Activated CD8-positive, alpha-beta memory T cell treated with anti-CD3 and anti-CD28 coated beads, Interleukin-2, amount 50 U/mL, for 1 hour (primary cell): Measurements from ENCODE around the gene NARF.
"Not testable (repeated sequence)": the region's sequence is repeated elsewhere in the genome, so short reads cannot be mapped to it uniquely, and the experiment has no call there.

Experiments
- DNase-seq: peaks from one replicate; pipeline ENCODE4 v3.0.0-alpha.2; 2020; ENCODE audit errors: extremely low read depth

Gene NARF

DNA sequence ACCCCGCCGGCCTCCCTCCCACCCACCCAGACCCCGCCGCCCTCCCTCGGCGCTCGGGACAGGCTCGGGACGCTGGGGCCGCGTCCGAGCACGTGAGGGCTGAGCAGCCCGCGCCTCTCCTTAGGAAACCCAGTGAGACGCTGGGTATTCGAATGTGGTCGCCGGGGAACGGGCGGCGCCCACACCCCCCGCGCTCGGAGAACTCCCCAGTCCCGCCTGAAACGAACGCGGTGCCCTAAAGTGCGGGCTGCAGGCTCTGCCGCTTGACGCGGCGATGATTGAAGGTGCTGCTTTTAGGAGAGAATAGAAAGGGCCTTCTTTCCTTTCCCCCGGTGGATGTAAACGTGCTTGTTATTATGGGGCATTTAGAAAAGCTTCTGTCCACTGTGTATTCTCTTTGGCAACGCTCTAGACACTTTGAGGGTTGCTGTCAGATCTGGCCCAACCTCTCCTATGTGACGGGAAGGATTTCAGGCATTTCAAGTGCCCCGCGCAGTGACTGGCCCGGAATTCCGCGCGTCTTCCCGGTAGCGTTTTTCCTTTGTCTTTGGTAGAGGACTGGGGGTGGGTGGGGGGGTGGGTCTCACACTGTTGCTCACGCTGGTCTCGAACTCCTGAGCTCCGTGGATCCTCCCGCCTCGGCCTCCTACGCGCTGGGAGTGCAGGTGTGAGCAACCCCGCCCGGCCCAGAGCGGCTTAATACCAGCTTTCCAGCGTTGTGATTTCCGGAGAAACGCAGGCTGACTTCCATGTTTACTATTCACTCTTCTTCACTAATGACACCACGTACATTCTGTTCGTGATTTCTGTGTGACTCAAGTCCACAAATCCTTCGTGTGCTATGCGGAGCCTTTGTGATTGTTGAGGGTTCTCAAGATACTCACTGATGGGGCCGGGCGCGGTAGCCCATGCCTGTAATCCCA, 39.2 kb downstream of the NARF start:
- no peak for DNase-seq

DNA sequence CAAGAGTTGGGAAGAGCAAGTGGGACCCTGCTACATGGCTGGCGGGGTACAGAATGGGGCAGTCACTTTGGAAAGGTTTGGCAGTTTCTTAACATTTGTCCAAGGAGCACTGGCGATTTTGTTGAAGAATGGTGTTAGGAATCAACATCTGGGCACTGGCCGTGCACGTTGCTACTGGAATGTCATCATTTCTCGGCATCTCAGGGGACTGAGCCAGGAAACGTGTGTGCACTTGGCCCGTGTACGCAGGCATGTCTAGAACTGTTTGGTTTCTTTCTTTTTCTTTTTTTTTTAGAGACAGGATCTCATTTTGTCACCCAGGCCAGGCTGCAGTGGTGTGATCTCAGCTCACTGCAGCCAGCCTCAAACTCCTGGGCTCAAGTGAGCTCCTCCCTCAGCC, 43.7 kb downstream of the NARF start:
- DNase-seq, result no peak

DNA sequence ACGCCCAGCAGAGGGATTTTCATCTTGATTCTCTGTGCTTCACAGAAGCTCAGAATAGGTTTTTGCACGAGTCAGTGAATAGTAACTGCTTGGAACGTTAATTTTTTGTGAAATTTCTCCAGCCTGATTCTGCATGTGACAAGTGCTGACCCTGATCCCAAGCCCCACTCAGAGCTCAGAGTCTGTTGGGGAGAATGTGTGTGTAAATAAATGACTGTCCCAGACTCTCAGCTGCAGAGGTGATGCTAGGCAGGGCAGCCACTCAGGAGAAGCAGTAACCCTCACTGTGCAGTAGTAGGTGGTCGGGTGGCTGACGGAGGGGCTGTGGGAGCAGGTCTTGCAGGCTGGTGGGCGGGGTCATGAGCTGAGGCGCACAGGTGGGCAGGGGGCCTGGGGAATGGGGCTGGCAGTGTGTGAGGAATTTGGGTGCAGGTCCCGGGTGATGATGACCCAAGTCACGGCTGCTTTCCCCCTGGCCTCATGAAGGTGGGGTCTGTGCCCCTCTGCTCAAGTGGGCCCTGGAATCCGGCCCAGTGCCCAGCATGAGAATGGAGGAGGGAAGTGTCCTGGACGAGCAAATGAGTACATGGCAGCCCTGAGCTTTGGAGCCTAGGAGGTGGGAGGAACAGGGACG, 44.7 kb downstream of the NARF start:
- no peak for DNase-seq

DNA sequence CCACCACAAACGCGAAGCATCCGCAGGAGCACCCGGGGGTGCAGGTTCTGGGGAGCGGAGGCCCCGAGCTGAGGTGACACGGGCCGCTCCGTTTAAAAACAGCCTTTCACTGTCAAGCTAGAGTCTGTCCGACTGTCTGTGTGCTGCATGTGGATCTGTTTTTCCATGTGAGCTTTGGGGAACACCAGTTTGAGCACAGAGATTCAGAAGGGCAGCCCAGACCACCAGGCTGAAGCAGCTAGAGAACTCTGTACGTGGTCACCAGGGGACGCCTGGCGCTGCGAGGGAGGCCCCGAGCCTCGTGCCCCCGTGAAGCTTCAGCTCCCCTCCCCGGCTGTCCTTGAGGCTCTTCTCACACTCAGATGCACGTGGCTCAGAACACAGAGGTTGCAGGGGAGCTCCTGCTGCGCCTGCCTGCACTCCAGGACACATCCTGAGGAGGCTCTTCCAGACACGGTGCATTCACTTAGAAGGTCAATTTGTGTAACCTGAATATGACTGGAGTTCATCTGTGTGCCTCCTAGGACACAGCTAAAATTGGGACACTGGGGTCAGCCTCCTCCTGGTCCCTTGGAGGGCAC, 45.3 kb downstream of the NARF start:
- DNase-seq, result no peak

DNA sequence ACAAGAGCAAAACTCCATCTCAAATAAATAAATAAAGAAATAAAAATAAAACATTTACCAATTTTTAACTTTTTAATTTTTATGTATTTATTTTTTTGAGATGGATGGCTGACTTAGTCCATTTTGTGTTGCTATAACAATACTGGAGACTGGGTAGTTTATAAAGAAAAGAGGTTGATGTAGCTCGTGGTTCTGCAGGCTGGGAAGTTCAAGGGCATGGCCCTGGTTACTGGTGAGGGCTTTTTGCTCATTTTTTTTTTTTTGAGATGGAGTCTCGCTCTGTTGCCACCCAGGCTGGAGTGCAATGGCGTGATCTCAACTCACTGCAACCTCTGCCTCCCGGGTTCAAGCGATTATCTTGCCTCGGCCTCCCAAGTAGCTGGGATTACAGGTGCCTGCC, 46.8 kb downstream of the NARF start:
- no peak for DNase-seq

DNA sequence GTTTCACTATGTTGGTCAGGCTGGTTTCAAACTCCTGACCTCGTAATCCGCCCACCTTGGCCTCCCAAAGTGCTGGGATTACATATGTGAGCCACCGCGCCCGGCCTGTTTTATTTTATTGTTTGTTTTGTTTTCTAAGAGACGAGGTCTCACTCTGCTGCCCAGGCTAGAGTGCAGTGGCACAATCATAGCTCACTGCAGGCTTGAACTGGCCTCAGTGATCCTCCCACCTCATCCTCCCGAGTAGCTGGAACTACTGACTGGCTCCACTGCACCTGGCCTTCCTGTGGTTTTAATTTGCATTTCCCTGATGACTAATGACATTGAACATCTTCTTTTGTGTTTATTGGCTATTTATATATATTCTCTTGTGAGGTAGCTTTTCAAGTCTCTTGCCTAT, 47.9 kb downstream of the NARF start:
- not testable (repeated sequence) for DNase-seq

DNA sequence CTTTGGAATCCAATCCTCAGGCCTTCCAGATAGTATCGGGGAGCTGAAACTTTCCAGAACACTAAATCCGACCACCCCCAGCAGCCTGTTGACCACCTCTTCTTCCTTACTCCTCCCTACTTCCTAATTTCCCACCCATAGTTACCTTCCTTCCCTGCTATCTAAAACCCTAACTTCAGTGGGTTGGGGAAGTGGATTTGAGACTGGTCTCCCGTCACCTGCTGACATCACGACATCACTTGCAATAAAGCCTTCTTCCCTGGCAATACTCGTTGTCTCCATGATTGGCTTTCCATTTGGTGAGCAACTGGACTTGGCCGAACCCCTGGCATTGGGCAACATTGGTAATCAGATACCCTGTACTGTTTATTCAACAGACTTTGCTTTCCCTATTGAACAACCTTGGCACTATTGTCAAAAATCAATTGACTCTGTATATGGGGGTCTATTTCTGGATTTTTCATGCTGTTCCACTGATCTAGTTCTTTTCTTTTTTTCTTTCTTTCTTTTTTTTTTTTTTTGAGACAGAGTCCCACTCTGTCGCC, 49.2 kb downstream of the NARF start:
- no peak for DNase-seq

DNA sequence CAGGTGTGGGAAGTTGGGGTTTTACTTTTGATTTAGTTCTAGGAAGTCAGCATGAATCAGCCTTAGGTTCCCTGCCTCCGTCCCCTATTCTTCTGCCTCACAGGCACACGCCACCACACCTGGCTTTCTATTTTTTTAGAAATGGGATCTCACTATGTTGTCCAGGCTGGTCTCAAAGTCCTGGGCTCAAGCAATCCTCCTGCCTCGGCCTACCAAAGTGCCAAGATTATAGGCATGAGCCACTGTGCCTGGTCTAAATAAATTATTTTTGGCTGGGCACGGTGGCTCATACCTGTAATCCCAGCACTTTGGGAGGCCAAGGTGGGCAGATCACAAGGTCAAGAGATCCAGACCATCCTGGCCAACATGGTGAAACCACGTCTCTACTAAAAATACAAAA, 53.1 kb downstream of the NARF start:
- DNase-seq, result not testable (repeated sequence)

DNA sequence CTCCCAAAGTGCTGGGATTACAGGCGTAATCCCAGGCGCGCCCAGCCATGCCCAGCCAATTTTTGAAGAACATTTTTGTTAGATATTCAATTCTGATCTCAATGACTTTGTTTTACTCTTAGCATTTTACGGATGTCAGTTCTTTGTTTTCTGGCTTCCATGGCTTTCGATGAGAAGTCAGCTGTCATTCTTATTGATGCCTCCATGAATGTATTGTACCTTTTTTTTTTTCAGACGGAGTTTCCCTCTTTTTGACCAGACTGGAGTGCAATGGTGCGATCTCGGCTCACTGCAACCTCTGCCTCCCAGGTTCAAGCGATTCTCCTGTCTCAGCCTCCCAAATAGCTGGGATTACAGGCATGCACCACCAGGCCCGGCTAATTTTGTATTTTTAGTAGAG, 55.3 kb downstream of the NARF start:
- DNase-seq, result not testable (repeated sequence)

DNA sequence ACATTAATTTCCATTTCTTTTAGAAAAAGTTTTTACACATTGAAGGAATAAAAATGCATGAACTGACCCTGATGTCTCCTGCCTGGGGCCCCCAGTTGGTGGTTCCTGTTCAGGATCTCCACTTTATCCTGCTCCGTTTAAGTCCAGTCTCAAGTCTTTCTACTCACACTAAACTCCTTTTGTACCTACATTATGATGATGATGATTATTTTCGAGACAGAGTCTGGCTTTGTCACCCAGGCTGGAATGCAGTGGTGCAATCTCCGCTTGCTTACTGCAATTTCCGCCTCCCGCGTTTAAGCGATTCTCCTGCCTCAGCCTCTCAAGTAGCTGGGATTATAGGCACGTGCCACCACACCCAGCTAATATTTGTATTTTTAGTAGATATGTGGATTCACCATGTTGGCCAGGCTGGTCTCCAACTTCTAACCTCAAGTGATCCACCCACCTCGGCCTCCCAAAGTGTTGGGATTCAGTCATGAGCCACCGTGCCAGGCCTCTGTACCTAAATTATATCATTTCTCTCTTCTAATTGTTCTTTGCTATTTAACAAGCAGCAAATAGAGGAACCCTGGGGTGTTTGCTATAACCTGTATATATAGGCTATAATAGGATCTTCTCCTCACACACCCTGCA, 58.8 kb downstream of the NARF start:
- DNase-seq, result no peak

DNA sequence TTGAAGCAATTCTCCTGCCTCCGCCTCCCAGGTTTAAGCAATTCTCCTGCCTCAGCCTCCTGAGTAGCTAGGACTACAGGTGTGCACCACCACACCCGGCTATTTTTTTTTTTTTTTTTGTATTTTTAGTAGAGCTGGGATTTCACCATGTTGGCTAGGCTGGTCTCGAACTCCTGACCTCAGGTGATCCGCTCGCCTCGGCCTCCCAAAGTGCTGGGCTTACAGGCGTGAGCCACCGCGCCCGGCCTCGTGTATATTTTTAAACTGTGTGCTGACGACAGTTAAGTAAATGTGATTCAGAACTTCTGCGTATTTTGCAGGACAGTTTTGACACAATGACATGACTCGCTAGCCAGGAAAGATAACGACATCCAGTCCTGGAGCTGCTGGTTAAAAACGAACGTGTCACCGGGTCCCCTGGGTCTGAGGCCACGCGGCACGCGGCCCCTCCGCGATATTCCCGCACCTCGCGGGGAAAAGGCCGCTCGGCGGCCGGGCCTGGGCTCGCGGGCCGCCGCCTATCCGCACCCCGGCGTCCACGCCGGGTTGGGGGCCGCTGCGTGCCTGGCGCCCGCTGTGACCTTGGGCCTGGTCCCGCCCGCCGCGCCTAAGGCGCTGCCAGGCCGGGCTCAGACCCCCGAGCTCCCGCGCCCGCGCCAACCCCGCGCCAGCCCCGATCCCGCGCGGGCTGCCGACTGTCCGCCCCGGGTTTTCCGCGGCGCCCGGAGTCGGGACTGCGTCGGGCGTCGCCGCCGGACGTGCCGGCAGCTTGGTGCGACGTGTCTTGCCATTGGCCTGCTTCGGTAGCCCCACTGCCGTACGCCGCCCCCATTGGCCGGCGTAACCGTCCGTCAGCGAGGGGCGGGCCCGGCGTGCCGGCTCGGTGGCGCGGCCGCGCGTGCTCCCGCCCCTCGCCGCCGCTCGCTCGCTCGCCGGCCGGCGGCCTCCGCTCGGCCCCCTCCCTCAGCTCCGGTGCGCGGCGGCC, 60.6 kb downstream of the NARF start, which contains the start of gene FOXK2:
TSS of gene FOXK2 (plus strand) at position 907 of the 985 bp plus-strand sequence. CDS start 157 bp downstream, outside the sequence.
- peak; percentile 68 for DNase-seq

DNA sequence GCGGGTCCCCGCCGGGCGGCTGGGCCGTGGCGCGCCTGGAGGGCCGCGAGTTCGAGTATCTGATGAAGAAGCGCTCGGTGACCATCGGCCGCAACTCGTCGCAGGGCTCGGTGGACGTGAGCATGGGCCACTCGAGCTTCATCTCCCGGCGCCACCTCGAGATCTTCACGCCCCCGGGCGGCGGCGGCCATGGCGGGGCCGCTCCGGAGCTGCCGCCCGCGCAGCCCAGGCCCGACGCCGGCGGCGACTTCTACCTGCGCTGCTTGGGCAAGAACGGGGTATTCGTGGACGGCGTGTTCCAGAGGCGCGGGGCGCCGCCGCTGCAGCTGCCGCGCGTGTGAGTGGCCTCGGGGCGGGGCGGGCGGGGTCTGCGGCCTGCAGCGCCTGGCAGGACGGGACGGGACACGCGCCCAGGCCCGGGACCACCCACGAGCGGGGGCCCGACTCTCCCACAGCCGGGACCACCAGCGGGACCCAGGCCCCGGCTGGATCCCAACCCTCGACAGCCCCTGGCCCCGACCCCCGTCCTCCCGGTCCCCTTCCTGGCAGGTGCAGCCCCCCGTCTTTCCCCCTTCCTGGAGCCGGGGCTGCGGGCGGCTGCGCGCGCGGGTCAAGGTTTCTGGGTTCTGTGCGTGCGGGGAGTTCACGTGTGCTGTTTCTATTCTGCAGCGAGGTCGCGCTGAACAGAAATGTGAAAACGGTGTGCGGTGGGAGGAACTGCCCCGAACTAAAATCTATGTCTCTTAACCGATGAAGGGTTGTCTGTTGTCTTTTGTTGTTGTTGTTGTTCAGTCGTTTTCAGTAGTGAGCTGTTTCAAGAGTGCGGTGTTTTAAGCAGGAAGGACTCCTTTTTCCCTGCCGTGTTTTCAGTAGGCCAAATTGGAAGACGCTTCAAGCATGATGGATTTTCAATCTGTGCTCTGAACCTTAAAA, 61.7 kb downstream of the NARF start:
- no peak for DNase-seq

DNA sequence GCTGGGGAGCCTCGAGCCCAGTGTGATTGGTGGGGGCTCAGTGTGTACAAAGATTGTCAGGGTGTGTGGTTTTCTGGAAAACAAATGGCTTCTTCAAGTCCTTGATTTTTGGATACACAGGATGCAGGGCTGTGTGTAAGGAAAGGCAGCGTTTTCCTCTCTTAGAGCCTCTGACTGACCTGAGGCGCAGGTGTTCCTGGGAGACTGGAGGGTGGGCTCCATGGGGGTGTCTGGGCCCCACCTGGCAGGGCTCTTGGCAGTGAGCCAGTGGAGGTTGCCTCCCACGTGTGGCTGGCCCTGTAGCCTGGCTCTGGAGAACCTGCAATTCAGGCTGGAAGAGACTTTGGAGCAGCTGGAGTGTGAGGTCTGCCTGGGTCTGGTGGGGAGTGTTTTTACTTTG, 66.0 kb downstream of the NARF start:
- DNase-seq, result no peak

DNA sequence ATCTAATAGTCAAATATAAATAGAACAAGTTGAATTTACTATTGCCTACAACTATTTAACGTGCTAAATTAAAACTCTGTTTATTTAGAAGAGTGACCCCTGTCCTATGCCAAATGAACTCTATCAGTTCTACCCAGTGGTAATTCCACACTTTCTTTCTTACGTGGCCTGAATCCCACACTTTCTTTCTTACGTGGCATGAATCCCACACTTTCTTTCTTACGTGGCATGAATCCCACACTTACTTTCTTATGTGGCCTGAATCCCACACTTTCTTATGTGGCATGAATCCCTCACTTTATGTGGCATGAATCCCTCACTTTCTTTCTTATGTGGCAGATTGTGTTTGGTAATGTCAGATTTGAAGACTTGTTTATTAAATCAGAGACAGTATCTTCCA, 67.2 kb downstream of the NARF start:
- no peak for DNase-seq

DNA sequence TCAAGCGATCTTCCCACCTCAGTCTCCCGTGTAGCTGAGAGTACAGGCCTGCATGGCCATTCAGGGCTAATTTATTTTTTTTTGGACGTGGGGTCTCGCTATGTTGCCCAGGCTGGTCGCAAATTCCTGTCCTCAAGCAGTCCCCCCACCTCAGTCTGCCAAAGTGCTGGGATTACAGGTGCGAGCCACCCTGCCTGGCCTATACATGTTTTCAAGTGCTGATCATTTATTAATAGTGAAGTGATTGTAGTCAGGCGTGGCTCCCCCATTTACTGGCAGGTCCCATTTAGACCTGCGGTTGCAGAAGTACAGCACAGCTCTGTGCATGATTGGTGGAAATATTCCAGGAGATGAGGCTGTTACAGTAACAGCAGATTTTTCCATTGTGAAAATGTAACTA, 69.4 kb downstream of the NARF start:
- no peak for DNase-seq

DNA sequence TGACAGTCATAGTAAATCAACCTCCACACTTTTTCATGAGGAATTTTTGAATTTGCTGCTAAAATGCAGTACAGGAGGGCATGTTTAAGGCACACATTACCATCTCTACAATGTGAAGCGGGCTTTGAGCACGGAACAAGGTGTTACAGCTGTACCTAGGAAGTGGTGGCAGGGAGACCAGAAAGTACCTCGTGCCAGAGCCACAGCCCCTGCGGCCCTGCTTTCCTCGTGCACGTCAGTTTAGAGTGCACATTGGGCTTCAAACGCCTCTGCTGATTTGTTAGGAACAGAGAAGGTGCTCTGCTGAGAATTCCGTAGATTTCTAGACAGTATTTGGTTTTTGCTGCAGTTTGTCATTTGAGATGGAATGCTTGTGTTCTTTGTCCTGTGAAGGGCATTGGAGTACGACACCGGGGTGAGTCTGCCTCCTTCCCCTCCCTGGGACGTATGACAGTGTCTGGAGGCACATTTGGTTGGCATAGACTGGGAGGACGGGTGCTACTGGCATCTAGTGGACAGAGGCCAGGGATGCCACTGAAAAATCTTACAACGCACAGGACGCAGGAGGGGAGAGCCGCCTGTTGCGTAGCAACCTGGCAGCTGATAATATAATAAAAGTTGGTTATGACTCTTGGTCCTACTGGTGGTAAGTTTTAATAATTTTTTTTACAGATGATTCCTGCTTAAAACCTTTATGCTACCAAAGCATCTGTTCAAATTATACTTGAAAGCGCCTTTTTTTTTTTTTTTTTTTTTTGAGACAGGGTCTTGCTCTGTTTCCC, 70.1 kb downstream of the NARF start:
- no peak for DNase-seq

DNA sequence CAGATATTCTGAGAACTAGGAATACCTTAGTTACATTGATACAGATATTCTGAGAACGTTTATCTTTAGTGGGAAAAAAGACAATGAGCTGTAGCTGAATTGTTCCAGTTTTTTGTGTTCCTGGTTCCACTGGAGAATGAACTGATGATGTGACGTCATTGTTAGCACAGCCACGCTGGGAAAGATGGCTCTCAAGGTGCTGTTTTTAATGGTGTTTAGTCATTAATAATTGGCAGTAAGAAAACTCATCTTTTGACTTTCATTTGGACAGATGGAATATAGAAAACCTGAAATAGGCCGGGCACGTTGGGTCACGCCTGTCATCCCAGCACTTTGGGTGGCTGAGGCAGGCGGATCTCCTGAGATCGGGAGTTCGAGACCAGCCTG, 71.4 kb downstream of the NARF start:
- DNase-seq, result no peak

DNA sequence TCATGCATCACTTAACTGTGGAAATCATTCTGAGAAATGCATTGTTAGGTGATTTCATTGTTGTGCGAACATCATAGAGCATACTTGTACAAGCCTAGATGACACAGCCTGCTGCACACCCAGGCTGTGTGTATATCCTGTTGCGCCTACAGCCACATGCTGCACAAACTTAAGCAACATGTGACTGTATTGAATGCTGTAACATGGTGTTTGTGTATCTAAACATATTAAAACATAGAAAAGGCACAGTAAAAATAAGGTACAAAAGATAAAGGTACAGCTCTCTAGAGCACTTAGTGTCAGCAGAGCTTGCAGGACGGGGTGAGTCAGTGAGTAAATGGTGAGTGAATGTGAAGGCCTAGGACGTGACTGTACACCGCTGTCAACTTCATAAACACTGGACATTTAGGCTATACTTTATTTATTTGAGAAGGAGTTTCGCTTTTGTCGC, 72.9 kb downstream of the NARF start:
- DNase-seq, result no peak

DNA sequence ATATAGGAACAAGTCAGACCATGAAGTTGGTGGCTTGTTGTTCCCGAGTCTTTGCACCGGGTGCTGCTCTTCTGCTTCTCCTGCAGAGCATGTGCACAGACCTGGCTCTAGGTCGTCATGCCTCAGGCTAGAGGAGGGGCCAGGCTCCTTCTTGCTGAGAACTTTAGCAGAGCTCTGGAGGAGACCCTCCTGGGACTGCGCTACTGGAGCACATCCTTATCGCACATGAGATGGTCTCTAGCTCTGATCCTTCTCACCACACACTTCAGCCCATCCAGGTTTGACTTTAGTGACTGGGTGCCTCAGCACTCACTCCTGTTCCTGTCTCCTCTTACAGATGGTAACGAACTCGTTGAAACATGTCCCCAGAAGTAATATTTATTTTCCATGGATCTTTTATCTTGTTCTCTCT, 75.9 kb downstream of the NARF start:
- DNase-seq, result no peak
